OCI-LY1 (cell line): ENCODE results near the gene GET3.

Source experiments
- EZH2 ChIP-seq: fragments of 200-600 bp; sonication (generic), shearing (Covaris generic); IDR thresholded peaks from 2 replicates; pipeline ENCODE4 v1.8.0; 2017; ENCODE audit warnings: borderline replicate concordance, mixed run types, mild to moderate bottlenecking, antibody characterized with exemption, low read length, moderate library complexity, mixed read lengths
- TF ChIP-seq, protein P1 (sequence below): fragments of 200-600 bp; sonication (generic), shearing (Covaris generic); IDR thresholded peaks from 2 replicates; pipeline ENCODE4 v1.5.1; 2017; ENCODE audit warnings: mild to moderate bottlenecking, antibody characterized with exemption, low read length, moderate library complexity, mixed read lengths

DNA sequence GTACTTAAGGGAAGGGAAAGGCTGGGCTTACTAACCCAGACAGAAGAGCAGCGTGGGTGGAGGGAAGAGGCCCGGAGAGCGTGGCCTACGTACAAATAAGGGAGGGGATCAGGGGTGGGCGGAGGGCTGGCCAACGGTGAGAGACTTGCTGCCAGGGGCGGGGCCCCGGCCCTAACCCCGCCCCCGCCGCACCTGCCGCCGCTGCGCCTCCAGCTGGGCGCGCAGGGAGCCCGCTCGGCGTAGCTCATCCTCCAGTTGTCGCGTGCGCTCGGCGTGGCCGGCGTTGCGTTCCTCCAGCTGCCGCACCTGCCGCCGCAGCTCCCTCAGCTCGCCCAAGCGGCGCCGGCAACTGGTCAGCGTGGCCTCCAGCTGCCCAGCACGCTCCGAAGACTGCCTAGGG, 32.4 kb downstream of the GET3 start:
- TF ChIP-seq, protein P1, sequence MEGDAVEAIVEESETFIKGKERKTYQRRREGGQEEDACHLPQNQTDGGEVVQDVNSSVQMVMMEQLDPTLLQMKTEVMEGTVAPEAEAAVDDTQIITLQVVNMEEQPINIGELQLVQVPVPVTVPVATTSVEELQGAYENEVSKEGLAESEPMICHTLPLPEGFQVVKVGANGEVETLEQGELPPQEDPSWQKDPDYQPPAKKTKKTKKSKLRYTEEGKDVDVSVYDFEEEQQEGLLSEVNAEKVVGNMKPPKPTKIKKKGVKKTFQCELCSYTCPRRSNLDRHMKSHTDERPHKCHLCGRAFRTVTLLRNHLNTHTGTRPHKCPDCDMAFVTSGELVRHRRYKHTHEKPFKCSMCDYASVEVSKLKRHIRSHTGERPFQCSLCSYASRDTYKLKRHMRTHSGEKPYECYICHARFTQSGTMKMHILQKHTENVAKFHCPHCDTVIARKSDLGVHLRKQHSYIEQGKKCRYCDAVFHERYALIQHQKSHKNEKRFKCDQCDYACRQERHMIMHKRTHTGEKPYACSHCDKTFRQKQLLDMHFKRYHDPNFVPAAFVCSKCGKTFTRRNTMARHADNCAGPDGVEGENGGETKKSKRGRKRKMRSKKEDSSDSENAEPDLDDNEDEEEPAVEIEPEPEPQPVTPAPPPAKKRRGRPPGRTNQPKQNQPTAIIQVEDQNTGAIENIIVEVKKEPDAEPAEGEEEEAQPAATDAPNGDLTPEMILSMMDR = no peak
- TF ChIP-seq EZH2 = no peak
